H1 (cell line): ENCODE measurements around the gene GPC1. TPM values are rescaled to one million over a fixed set of nuclear protein-coding genes. Genes with fewer than 3 reads are reported as not detected.

Experiments
- CTCF ChIA-PET: fragments of 300-600 bp; sonication (Branson Sonifier 250); formaldehyde crosslinking; loops from one replicate; lab custom pipeline; 2021; ENCODE audit not compliant: partially characterized antibody; lab: Charles Lee
- POLR2A ChIA-PET: fragments of 300-600 bp; sonication (Branson Sonifier 250); formaldehyde crosslinking; loops from one replicate; lab custom pipeline; 2021; ENCODE audit warnings: inconsistent platforms; ENCODE audit not compliant: partially characterized antibody; lab: Charles Lee
- DNase-seq, 2 experiments: peaks; one replicate each; pipeline versions ENCODE4 v3.0.0 to v3.0.0-alpha.2; 2010 to 2022; ENCODE audit warnings: low spot score in 2 of 2, low read depth in 1 of 2, mixed read lengths in 1 of 2
- FAIRE-seq: peaks from 2 replicates; lab custom pipeline; 2011; peaks lifted over from hg19 to GRCh38; lab: Jason Lieb, UNC
- H2AFZ ChIP-seq: 2 replicates; pipeline ENCODE4 v1.8.1; 2012; ENCODE audit warnings: low read length, inconsistent platforms
- H2AK5ac ChIP-seq: 2 replicates; pipeline ENCODE4 v1.6.1; 2013; ENCODE audit warnings: low read depth, low read length
- H2BK120ac ChIP-seq: replicated peaks from 2 replicates; pipeline ENCODE3; 2013; ENCODE audit warnings: low read depth, low read length, inconsistent platforms
- H2BK12ac ChIP-seq: 2 replicates; pipeline ENCODE4 v1.6.1; 2013; ENCODE audit warnings: low read depth, low read length
- H2BK15ac ChIP-seq: 2 replicates; pipeline ENCODE4 v1.6.1; 2013; ENCODE audit warnings: low read length
- H2BK20ac ChIP-seq: 2 replicates; pipeline ENCODE4 v1.6.1; 2013; ENCODE audit warnings: low read length
- H2BK5ac ChIP-seq: 2 replicates; pipeline ENCODE4 v1.6.1; 2013; ENCODE audit warnings: low read depth, low read length
- H3K14ac ChIP-seq: 2 replicates; pipeline ENCODE4 v1.6.1; 2013; ENCODE audit warnings: inconsistent platforms; ENCODE audit not compliant: insufficient read length
- H3K18ac ChIP-seq: 2 replicates; pipeline ENCODE4 v1.6.1; 2013; ENCODE audit warnings: low read length; ENCODE audit errors: extremely low read depth
- H3K23ac ChIP-seq: 2 replicates; pipeline ENCODE4 v1.6.1; 2013; ENCODE audit warnings: inconsistent platforms; ENCODE audit not compliant: insufficient read length
- H3K23me2 ChIP-seq: 2 replicates; pipeline ENCODE4 v1.6.1; 2013; ENCODE audit warnings: low read depth, low read length
- H3K27ac ChIP-seq: 2 replicates; pipeline ENCODE4 v1.6.1; 2011; ENCODE audit warnings: low read depth, low read length, inconsistent platforms
- H3K27me3 ChIP-seq, 4 experiments: replicated peaks in 1 of 4; 1 replicate in 1 of 4; 2 replicates in 3 of 4; pipeline versions ENCODE4 v1.6.1 to v1.8.1; 2011 to 2013; ENCODE audit warnings: low read length in 3 of 4, mild to moderate bottlenecking in 3 of 4, inconsistent platforms in 2 of 4, mixed read lengths in 2 of 4, moderate library complexity in 1 of 4; ENCODE audit not compliant: control insufficient read depth in 3 of 4, insufficient read depth in 3 of 4; ENCODE audit errors: extremely low read depth in 1 of 4
- H3K36me3 ChIP-seq, 4 experiments: 2 replicates each; pipeline versions ENCODE4 v1.6.1 to v1.8.1; 2011 to 2013; ENCODE audit warnings: mild to moderate bottlenecking in 4 of 4, low read length in 3 of 4, moderate library complexity in 2 of 4, control low read depth in 1 of 4, inconsistent platforms in 1 of 4; ENCODE audit not compliant: insufficient read depth in 4 of 4, control insufficient read depth in 2 of 4
- H3K4ac ChIP-seq: replicated peaks from 2 replicates; pipeline ENCODE3; 2013; ENCODE audit warnings: low read length, low read depth, mixed read lengths, inconsistent platforms; ENCODE audit not compliant: insufficient read length
- H3K4me1 ChIP-seq, 4 experiments: replicated peaks in 1 of 4; 1 replicate in 1 of 4; 2 replicates in 3 of 4; pipeline versions ENCODE4 v1.6.1 to v1.8.1; 2011 to 2013; ENCODE audit warnings: low read length in 3 of 4, inconsistent platforms in 2 of 4, mixed read lengths in 1 of 4; ENCODE audit not compliant: insufficient read depth in 4 of 4, control insufficient read depth in 3 of 4
- H3K4me2 ChIP-seq, 2 experiments: 2 replicates each; pipeline versions ENCODE4 v1.6.1 to v1.8.1; 2011 to 2013; ENCODE audit warnings: low read depth in 2 of 2, low read length in 2 of 2, control low read depth in 1 of 2, inconsistent platforms in 1 of 2, mild to moderate bottlenecking in 1 of 2; ENCODE audit not compliant: insufficient read depth in 1 of 2
- H3K4me3 ChIP-seq, 4 experiments: fragments of 200-600, 300-600 bp in 1 of 4; sonication (generic), shearing (Covaris generic), sonication (Bioruptor Twin) in 1 of 4; 2 replicates each; pipeline versions ENCODE4 v1.5.1 to v1.8.1; 2011 to 2016; ENCODE audit warnings: low read length in 4 of 4, low read depth in 3 of 4, control low read depth in 2 of 4, inconsistent platforms in 2 of 4, mild to moderate bottlenecking in 2 of 4, mixed read lengths in 1 of 4, moderate library complexity in 1 of 4; ENCODE audit not compliant: insufficient read depth in 2 of 4; ENCODE audit errors: extremely low read depth in 1 of 4
- H3K56ac ChIP-seq: replicated peaks from 2 replicates; pipeline ENCODE3; 2013; ENCODE audit warnings: low read depth, mild to moderate bottlenecking, mixed read lengths, low read length, inconsistent platforms; ENCODE audit not compliant: insufficient read length
- H3K79me1 ChIP-seq: 2 replicates; pipeline ENCODE4 v1.6.1; 2013; ENCODE audit warnings: low read depth, low read length, control low read depth
- H3K79me2 ChIP-seq, 2 experiments: 2 replicates each; pipeline versions ENCODE4 v1.6.1 to v1.8.1; 2012 to 2013; ENCODE audit warnings: low read length in 2 of 2, mild to moderate bottlenecking in 2 of 2, inconsistent platforms in 1 of 2; ENCODE audit not compliant: insufficient read depth in 2 of 2, control insufficient read depth in 1 of 2
- H3K9ac ChIP-seq, 4 experiments: replicated peaks in 1 of 4; 1 replicate in 1 of 4; 2 replicates in 3 of 4; pipeline versions ENCODE4 v1.6.1 to v1.8.1; 2011 to 2013; ENCODE audit warnings: low read depth in 3 of 4, low read length in 3 of 4, control low read depth in 2 of 4, mild to moderate bottlenecking in 2 of 4, moderate library complexity in 2 of 4, inconsistent platforms in 1 of 4; ENCODE audit errors: extremely low read depth in 1 of 4
- H3K9me3 ChIP-seq, 2 experiments: 2 replicates each; pipeline versions ENCODE4 v1.6.1 to v1.8.1; 2012 to 2013; ENCODE audit warnings: mild to moderate bottlenecking in 2 of 2, moderate library complexity in 2 of 2, control low read depth in 1 of 2, inconsistent platforms in 1 of 2, low read depth in 1 of 2, low read length in 1 of 2, mixed read lengths in 1 of 2; ENCODE audit not compliant: insufficient read depth in 2 of 2
- H4K20me1 ChIP-seq, 2 experiments: replicated peaks in 1 of 2; 2 replicates each; pipeline versions ENCODE3 to v1.8.1; 2011 to 2013; ENCODE audit warnings: inconsistent platforms in 2 of 2, low read length in 2 of 2, mild to moderate bottlenecking in 1 of 2; ENCODE audit not compliant: insufficient read depth in 2 of 2, control insufficient read depth in 1 of 2
- H4K5ac ChIP-seq: 2 replicates; pipeline ENCODE4 v1.6.1; 2013; ENCODE audit warnings: low read length, low read depth, mixed read lengths, inconsistent platforms; ENCODE audit not compliant: insufficient read length
- H4K8ac ChIP-seq: 2 replicates; pipeline ENCODE4 v1.8.0; 2013; ENCODE audit warnings: mild to moderate bottlenecking, moderate library complexity, low read length, inconsistent platforms; ENCODE audit not compliant: insufficient read depth; ENCODE audit errors: extremely low read depth
- H4K91ac ChIP-seq: replicated peaks from 2 replicates; pipeline ENCODE3; 2013; ENCODE audit warnings: low read length, mixed read lengths, inconsistent platforms; ENCODE audit not compliant: insufficient read length
- BCL11A ChIP-seq, 2 experiments: IDR thresholded peaks; one replicate each; pipeline ENCODE4 v1.6.1; 2011; ENCODE audit warnings: low read depth in 2 of 2, low read length in 2 of 2, mild to moderate bottlenecking in 2 of 2
- BRCA1 ChIP-seq: IDR thresholded peaks from 2 replicates; pipeline ENCODE4 v1.6.1; 2012; ENCODE audit warnings: low read depth, low read length, improper control_type of control experiment
- CBX5 ChIP-seq: fragments of 300-800, 300-1000 bp; sonication (generic); IDR thresholded peaks from 2 replicates; pipeline ENCODE4 v1.7.1; 2016; ENCODE audit warnings: antibody characterized with exemption, low read length, low read depth
- CTCF ChIP-seq, 3 experiments: IDR thresholded peaks; 1 replicate in 2 of 3; 2 replicates in 1 of 3; pipeline versions ENCODE4 v1.5.1 to v1.6.1; 2011; ENCODE audit warnings: low read length in 3 of 3, mild to moderate bottlenecking in 3 of 3, inconsistent platforms in 2 of 3, low read depth in 1 of 3, moderate library complexity in 1 of 3; ENCODE audit not compliant: insufficient read depth in 1 of 3; ENCODE audit errors: control extremely low read depth in 1 of 3
- MAFK ChIP-seq: IDR thresholded peaks from 2 replicates; pipeline ENCODE4 v1.6.1; 2012; ENCODE audit warnings: low read depth, mild to moderate bottlenecking, improper control_type of control experiment, low read length
- NANOG ChIP-seq: IDR thresholded peaks from 2 replicates; pipeline ENCODE4 v1.6.1; 2011; ENCODE audit warnings: low read length, low read depth, mild to moderate bottlenecking, inconsistent platforms; ENCODE audit not compliant: insufficient read depth, poor library complexity, severe bottlenecking
- RXRA ChIP-seq: IDR thresholded peaks from 2 replicates; pipeline ENCODE4 v1.6.1; 2011; ENCODE audit warnings: low read depth, mild to moderate bottlenecking, low read length, moderate library complexity; ENCODE audit not compliant: insufficient read depth
- SP1 ChIP-seq: IDR thresholded peaks from 2 replicates; pipeline ENCODE4 v1.6.1; 2011; ENCODE audit warnings: low read depth, low read length
- SP4 ChIP-seq: IDR thresholded peaks from 2 replicates; pipeline ENCODE4 v1.6.1; 2012; ENCODE audit warnings: low read length, inconsistent platforms
- TAF7 ChIP-seq: optimal IDR thresholded peaks from 2 replicates; pipeline ENCODE3; 2011; ENCODE audit warnings: low read depth, mild to moderate bottlenecking, inconsistent platforms, low read length, moderate library complexity, borderline replicate concordance
- YY1 ChIP-seq: IDR thresholded peaks from 2 replicates; pipeline ENCODE4 v1.6.1; 2011; ENCODE audit warnings: low read depth, mild to moderate bottlenecking, low read length
- WGBS, 2 experiments: shearing (Covaris generic) in 1 of 2; methylation state at CpG; one replicate each; pipeline versions ENCODE4 v1.1.6 to v1.1.7; 2013 to 2015; ENCODE audit warnings: low lambda C conversion rate in 2 of 2, mixed read lengths in 2 of 2, inconsistent platforms in 1 of 2, low coverage in 1 of 2, missing lambda C conversion rate in 1 of 2; ENCODE audit not compliant: insufficient replicate concordance in 2 of 2, insufficient coverage in 1 of 2, insufficient read length in 1 of 2; ENCODE audit errors: extremely low coverage in 1 of 2, missing lambda C conversion rate in 1 of 2; 5-methylcytosine and 5-hydroxymethylcytosine counted together
- polyA plus RNA-seq, 7 experiments: library from polyadenylated mRNA; depleted of rRNA in 3 of 7; stranded (reverse) in 5 of 7; unstranded in 2 of 7; fragments of >200 nt in 5 of 7; fragments of 200-250 nt in 2 of 7; gene quantifications; 1 replicate in 5 of 7; 2 replicates in 1 of 7; 4 replicates in 1 of 7; pipeline versions ENCODE4 v1.2.1 to v1.2.3, GENCODE V29; 2011 to 2013; ENCODE audit warnings: missing spikeins in 2 of 7, mixed read lengths in 2 of 7
- total RNA-seq: library from RNA; stranded (reverse); fragmentation: NEBNext Ultra II Directional; extraction: Animal tissue kit (Norgen Biotek cat#: 25700); gene quantifications from 2 replicates; pipeline ENCODE4 v1.2.1, GENCODE V29; 2021

GPC1 gene
- total and polyA plus RNA-seq, 2 of the 8 experiments (the other 6 are each of a cell fraction or from before 2014, with no cell fraction given): 21.9 to 28.3 TPM

GRCh38 chr2:240494194-240494793 lies 58.8 kb downstream of the GPC1 start:
- Histone ChIP-seq H2AK5ac (no peak overlapping the region), H3K79me1 (no peaks in the 10 kb centered on the region), H3K79me2 (no peaks in the 10 kb centered on the region), H4K91ac (no peak overlapping the region), H3K23ac (no peak overlapping the region), H2BK120ac (no peak overlapping the region), H3K27me3 (0 out of 7 replicates have a peak, but pooled peaks cover 0 to 3% (median 0%) of the 10 kb centered on the region in 4 experiments), H3K36me3 (no peaks in the 10 kb centered on the region), H2BK15ac (no peak overlapping the region), H4K8ac (no peak overlapping the region), H3K14ac (no peak overlapping the region), H3K27ac (no peak overlapping the region), H4K5ac (no peak overlapping the region), H3K4me3 (no peak overlapping the region), H3K4ac (no peak overlapping the region), H3K4me1 (no peaks in the 10 kb centered on the region), H2AFZ (no peak overlapping the region), H3K4me2 (no peak overlapping the region), H4K20me1 (no peaks in the 10 kb centered on the region), H2BK5ac (no peak overlapping the region), H3K23me2 (no peaks in the 10 kb centered on the region), H3K9me3 (peaks cover 19 to 25% of the 10 kb centered on the region in 2 experiments), H2BK12ac (no peak overlapping the region), H3K18ac (no peak overlapping the region), H3K9ac (no peak overlapping the region), H2BK20ac (no peak overlapping the region), H3K56ac (no peak overlapping the region)
- 82% methylated on average over 1 of the region's 1 CpG; no CpG with 5 or more reads in 1 of the 2 experiments for WGBS, 2 experiments
- ChIA-PET POLR2A (no interaction called here), CTCF (interaction anchor here (0.6 to 3.4 kb wide), 4 partner anchors 20 to 163 kb away, joined by 3 to 9 read pairs (median 4); no protein-coding TSS in a partner anchor)
- DNase-seq: no peak
- no peak for TF ChIP-seq SP4
- TF ChIP-seq BCL11A (IDR thresholded peaks at IDR 0.05; ENCODE audit: low read depth in 2 of 2, low read length in 2 of 2): no peak
- TF ChIP-seq MAFK: no peak
- no peak for TF ChIP-seq CBX5
- TF ChIP-seq TAF7: no peak
- TF ChIP-seq YY1: no peak
- no peak for TF ChIP-seq CTCF (IDR thresholded peaks at IDR 0.05; ENCODE audit: control extremely low read depth in 1 of 3, insufficient read depth in 1 of 3, low read depth in 1 of 3, low read length in 3 of 3)
- no peak for TF ChIP-seq NANOG
- TF ChIP-seq SP1: no peak
- no peak for TF ChIP-seq RXRA
- TF ChIP-seq BRCA1: no peak
- FAIRE-seq: no peak
